Calu3 (cell line): ENCODE results near the gene GSDME. TPM values are rescaled to one million over a fixed set of nuclear protein-coding genes. Genes with fewer than 3 reads are reported as not detected.

Source experiments
- BruUV-seq: library from RNA; stranded (reverse); fragments of 400-500 nt; replicated peaks from 2 replicates; lab custom pipeline; 2021; lab: Mats Ljungman, UMichigan
- CTCF ChIA-PET: fragments of 300-600 bp; sonication (Branson Sonifier 250); formaldehyde crosslinking; loops from one replicate; lab custom pipeline; 2022; ENCODE audit warnings: antibody characterized with exemption; lab: Charles Lee
- DNase-seq: peaks from one replicate; pipeline ENCODE4 v3.0.0; 2022
- H3K27ac Mint-ChIP-seq: one replicate; pipeline ENCODE4 v1.8.0; 2022; ENCODE audit warnings: mixed read lengths; ENCODE audit not compliant: unreplicated experiment
- H3K27me3 Mint-ChIP-seq: one replicate; pipeline ENCODE4 v1.8.0; 2022; ENCODE audit warnings: mixed read lengths; ENCODE audit not compliant: unreplicated experiment
- H3K36me3 Mint-ChIP-seq: one replicate; pipeline ENCODE4 v1.8.0; 2022; ENCODE audit warnings: mild to moderate bottlenecking, moderate library complexity, mixed read lengths; ENCODE audit not compliant: insufficient read depth, unreplicated experiment
- H3K4me1 Mint-ChIP-seq: one replicate; pipeline ENCODE4 v1.8.0; 2022; ENCODE audit warnings: mild to moderate bottlenecking, low read depth, mixed read lengths; ENCODE audit not compliant: unreplicated experiment
- H3K4me3 Mint-ChIP-seq: one replicate; pipeline ENCODE4 v1.8.0; 2022; ENCODE audit warnings: mild to moderate bottlenecking, low read depth, moderate library complexity, mixed read lengths; ENCODE audit not compliant: unreplicated experiment
- H3K9me3 Mint-ChIP-seq: one replicate; pipeline ENCODE4 v1.8.0; 2022; ENCODE audit warnings: low read depth, mixed read lengths; ENCODE audit not compliant: unreplicated experiment
- intact Hi-C: fragments of 100-400 bp; cut with micrococcal nuclease; formaldehyde crosslinking; loops from one replicate; pipeline ENCODE4 v1.10.0; 2022; ENCODE audit not compliant: unreplicated experiment
- total RNA-seq: library from RNA; stranded (reverse); gene quantifications from 2 replicates; pipeline ENCODE4 v1.2.3, GENCODE V29; 2022
- TF ChIP-seq, protein P1 (sequence below): fragments of 200-600 bp; IDR thresholded peaks from one replicate; pipeline ENCODE4 v1.8.0; 2022; ENCODE audit warnings: antibody characterized with exemption; ENCODE audit not compliant: unreplicated experiment

The GSDME gene
- total RNA-seq, 1 experiment from 2014 or later = 9.4 TPM

DNA sequence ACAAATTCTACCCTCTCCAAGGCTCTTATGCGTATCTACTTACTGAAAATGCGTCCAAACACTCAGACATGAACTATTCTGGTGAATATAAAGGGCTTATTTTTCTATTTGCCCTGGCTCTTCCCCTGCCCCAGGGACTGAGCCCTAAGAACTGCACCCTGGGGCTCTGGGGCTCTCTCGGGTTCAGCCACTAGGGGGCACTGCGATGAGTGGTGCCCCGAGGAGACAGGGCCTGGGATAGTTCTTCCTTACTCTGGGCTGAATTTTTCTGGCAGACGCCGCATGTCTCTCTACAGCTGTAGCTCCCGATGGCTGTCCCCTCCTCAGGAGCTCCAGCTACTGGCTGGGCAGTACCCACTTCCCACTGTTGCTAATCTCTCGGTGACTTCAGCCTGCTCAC, 30.8 kb upstream of the GSDME start:
- peaks cover 43% of the 10 kb centered on the region for H3K36me3 Mint-ChIP-seq
- no peak overlapping the region for H3K27ac Mint-ChIP-seq
- CTCF ChIA-PET = interaction anchor here (0.6 to 1.2 kb wide), 2 partner anchors 9 to 32 kb away, joined by 3 read pairs; no protein-coding TSS in a partner anchor
- no peak for DNase-seq
- TF ChIP-seq, protein P1, sequence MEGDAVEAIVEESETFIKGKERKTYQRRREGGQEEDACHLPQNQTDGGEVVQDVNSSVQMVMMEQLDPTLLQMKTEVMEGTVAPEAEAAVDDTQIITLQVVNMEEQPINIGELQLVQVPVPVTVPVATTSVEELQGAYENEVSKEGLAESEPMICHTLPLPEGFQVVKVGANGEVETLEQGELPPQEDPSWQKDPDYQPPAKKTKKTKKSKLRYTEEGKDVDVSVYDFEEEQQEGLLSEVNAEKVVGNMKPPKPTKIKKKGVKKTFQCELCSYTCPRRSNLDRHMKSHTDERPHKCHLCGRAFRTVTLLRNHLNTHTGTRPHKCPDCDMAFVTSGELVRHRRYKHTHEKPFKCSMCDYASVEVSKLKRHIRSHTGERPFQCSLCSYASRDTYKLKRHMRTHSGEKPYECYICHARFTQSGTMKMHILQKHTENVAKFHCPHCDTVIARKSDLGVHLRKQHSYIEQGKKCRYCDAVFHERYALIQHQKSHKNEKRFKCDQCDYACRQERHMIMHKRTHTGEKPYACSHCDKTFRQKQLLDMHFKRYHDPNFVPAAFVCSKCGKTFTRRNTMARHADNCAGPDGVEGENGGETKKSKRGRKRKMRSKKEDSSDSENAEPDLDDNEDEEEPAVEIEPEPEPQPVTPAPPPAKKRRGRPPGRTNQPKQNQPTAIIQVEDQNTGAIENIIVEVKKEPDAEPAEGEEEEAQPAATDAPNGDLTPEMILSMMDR = peak; percentile 85
- H3K27me3 Mint-ChIP-seq = no peaks in the 10 kb centered on the region
- no TSS peak for BruUV-seq
- H3K4me1 Mint-ChIP-seq = peaks cover 35% of the 10 kb centered on the region
- intact Hi-C loops = no loop called here
- no peak overlapping the region for H3K4me3 Mint-ChIP-seq
- peaks cover 6% of the 10 kb centered on the region for H3K9me3 Mint-ChIP-seq

DNA sequence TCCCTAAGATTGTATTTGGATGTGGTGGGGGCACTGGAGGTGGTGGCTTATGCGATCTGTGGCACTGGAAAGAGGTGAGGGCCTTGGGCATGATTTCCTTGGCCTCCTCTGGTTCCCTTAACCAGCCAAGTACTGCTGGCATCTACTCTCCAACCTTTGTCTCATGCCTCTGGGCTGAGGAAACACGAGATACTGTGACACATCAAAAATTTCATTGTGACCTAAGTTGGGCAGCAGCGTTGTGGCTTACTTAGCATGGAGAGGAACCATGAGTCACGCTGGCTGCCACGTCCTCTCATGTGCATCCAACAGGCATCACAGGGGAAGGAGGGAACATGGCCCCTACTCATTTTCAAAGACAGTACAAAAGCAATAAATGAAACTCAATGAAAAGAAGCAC, 29.7 kb upstream of the GSDME start:
- DNase-seq = peak; percentile 43
- H3K4me3 Mint-ChIP-seq = no peak overlapping the region
- no TSS peak for BruUV-seq
- CTCF ChIA-PET = no interaction called here
- peaks cover 35% of the 10 kb centered on the region for H3K4me1 Mint-ChIP-seq
- H3K9me3 Mint-ChIP-seq = peaks cover 6% of the 10 kb centered on the region
- peak overlapping the region; percentile 73 for H3K27ac Mint-ChIP-seq
- intact Hi-C loops = no loop called here
- peaks cover 43% of the 10 kb centered on the region for H3K36me3 Mint-ChIP-seq
- H3K27me3 Mint-ChIP-seq = no peaks in the 10 kb centered on the region
- TF ChIP-seq, protein P1 = no peak

DNA sequence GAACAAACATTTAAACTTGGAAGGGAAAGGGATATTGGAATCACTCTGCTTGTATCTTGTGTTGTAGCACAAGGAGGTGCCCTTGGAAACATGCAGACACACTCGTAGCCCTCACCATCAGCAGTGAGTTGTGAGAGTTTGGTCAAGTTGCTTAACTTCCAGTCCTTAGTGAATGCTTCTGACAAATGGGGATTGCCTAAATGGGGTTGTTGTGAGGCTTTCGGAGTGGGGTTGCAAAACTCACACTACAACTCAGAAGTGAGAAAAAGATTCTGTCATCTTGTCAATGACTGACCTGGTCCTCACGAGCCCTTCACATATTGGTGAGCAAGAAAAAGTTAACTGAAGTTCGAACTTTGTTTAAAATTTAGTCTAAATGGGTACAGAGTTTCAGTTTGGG, 29.0 kb upstream of the GSDME start:
- DNase-seq = no peak
- H3K36me3 Mint-ChIP-seq = peaks cover 40% of the 10 kb centered on the region
- H3K27me3 Mint-ChIP-seq = no peaks in the 10 kb centered on the region
- intact Hi-C loops = no loop called here
- H3K27ac Mint-ChIP-seq = peak overlapping the region; percentile 73
- CTCF ChIA-PET = no interaction called here
- H3K9me3 Mint-ChIP-seq = peaks cover 6% of the 10 kb centered on the region
- TF ChIP-seq, protein P1 = no peak
- peaks cover 35% of the 10 kb centered on the region for H3K4me1 Mint-ChIP-seq
- no peak overlapping the region for H3K4me3 Mint-ChIP-seq
- BruUV-seq = no TSS peak

DNA sequence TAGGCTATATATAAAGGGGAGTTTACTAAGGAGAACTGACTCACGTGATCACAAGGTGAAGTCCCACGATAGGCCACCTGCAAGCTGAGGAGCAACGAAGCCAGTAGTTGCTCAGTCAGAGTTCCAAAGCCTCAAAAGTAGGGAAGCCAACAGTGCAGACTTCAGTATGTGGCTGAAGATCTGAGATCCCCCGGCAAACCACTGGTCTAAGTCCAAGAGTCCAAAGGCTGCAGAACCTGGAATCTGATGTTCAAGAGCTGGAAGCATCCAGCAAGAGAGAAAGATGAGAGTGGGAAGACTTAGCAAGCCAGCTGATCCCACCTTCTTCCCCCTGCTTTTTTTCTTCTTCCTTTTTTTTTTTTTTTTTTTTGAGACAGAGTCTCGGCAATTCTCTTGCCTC, 27.0 kb upstream of the GSDME start:
- Mint-ChIP-seq H3K27me3 (no peaks in the 10 kb centered on the region), H3K36me3 (peaks cover 35% of the 10 kb centered on the region), H3K9me3 (peaks cover 3% of the 10 kb centered on the region), H3K4me3 (no peak overlapping the region), H3K27ac (no peak overlapping the region), H3K4me1 (peaks cover 28% of the 10 kb centered on the region)
- TF ChIP-seq, protein P1 = no peak
- intact Hi-C loops = no loop called here
- CTCF ChIA-PET = interaction anchor here (0.6 kb wide), 1 partner anchor 41 kb away, joined by 3 read pairs; no protein-coding TSS in a partner anchor
- BruUV-seq = no TSS peak
- no peak for DNase-seq
